MV-4-11 (cell line): ENCODE results near the gene MS4A1.
"Not testable (repeated sequence)": the region's sequence is repeated elsewhere in the genome, so short reads cannot be mapped to it uniquely, and the experiment has no call there.

Experiments
- DNase-seq: peaks from one replicate; lab custom pipeline; 2025; lab: John Stamatoyannopoulos, UW

Gene MS4A1

GRCh38 chr11:60502221-60502775 is 46.7 kb downstream of the MS4A1 start:
- no peak for DNase-seq

- DNase-seq, result peak; percentile 73
Measured at GRCh38 chr11:60504219-60504905, 48.7 kb downstream of the MS4A1 start.

- DNase-seq, result not testable (repeated sequence)
Measured at GRCh38 chr11:60509609-60510008, 54.0 kb downstream of the MS4A1 start.

GRCh38 chr11:60510209-60510608 is 54.6 kb downstream of the MS4A1 start:
- not testable (repeated sequence) for DNase-seq

DNA sequence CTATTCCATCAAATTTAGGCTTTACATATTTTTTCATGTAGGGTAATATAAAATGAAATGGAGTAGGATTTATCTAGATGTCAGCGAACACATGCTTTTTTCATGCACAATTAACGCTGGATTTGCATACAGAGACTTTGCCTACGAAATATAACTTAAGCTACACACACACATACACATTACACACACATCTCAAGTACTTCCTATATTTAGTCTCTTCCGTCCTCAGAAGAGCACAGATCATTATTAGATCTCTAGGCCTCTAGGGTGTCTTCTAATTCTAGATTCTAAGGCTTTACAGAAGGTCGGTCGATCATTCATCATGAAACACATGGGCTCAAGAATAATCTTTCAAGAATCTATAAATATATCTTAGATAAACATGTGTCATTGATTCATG is 55.7 kb downstream of the MS4A1 start:
- peak; percentile 3 for DNase-seq

- DNase-seq, result no peak
Measured at GRCh38 chr11:60512651-60513225, 57.1 kb downstream of the MS4A1 start.

DNA sequence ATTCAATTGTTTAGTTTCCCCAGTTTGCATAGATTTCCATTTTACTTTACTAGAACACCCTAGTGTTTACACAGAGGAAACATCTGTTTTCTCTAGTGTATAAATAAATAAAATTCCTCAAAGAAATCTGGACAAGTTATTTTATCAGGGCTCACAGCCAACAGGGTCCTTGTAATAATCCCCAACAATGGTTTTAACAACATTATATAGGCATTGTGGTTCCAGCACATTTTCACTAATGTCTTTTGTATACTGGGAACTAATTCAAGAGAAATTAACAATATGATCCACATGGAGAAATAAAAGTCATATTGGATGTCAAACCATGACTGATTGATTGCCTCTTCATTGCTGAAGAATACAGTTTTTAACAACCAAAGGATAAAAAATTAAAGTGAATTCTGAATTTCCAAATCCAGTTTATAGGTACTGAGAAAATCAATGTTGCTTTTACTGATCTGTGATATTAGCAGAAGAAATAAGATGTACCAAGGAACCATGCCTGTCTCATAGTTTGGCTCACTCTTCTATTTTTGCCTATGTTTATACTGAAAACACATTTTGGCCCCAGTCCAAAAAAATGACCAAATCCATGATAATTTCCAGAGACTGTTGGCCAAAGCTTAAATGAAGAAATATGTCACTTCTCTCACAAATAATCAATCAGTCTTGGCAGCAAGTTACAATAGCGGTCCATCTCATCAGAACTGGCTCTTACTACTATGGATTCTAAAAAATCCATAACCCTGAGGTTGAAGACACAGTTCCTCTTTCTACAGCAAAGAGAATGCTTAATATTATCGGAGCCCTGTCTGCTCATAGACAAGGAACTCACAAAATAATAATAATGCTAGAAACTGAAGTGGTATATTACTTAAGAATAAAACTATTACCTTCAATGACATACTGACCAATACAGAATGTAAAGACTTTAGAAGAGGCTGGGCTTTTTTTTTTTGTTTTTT is 58.1 kb downstream of the MS4A1 start:
- peak; percentile 5 for DNase-seq

DNA sequence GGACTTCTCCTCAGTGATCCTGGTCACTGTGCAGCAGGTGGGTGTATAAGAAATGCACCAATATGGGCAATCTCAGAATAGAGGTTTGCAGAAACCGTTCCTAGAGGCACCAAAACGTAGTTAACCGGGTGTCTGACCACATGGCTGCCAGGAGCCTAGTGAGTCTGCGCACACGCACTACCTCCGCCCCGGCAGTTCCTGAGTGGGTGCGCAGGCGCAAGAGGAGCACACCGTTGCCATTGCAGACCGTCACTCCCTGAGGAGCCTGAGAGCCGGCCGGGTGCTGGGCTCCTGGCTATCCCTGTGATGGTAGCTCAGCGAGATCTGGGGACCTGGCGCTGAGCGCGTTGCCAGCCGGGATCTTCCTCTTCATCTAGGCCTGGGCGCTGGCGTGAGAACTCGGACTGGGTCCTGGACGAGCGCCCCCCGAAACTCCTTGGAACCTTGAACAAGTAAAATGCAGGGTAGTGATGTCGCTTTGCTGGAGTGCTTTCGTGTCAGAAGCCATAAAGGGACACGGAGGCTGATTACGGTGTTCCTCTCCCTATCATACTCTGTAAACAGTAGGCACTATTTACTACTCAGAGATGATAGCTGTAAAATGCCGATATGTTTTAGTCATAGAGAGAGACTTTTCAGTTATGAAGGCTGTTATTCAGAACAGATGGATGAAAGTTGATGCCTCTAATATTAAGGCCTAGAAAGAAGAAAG is 59.7 kb downstream of the MS4A1 start, which contains the start of gene MS4A13:
Gene MS4A13, plus strand, starts transcription at position 249 of the 712 bp plus-strand sequence. CDS start 2,692 bp downstream, outside the sequence.
- no peak for DNase-seq
